Cardiac fibroblast (primary cell): ENCODE data around the gene GTPBP6.
"Not testable (repeated sequence)": the region's sequence is repeated elsewhere in the genome, so short reads cannot be mapped to it uniquely, and the experiment has no call there.

Experiments used
- DNase-seq, 2 donors: peaks; one replicate each; pipeline versions ENCODE4 v3.0.0 to v3.0.0-alpha.2; 2010; ENCODE audit warnings: low read depth in 2 of 2
- H3K4me3 ChIP-seq, 2 donors: replicated peaks in 1 of 2; 1 replicate in 1 of 2; 2 replicates in 1 of 2; pipeline ENCODE4 v1.5.1; 2011; ENCODE audit warnings: low read depth in 2 of 2, low read length in 2 of 2, mild to moderate bottlenecking in 2 of 2, moderate library complexity in 1 of 2
- TF ChIP-seq, protein P1 (sequence below): IDR thresholded peaks from one replicate; pipeline ENCODE4 v1.5.1; 2011; ENCODE audit warnings: low read depth, mild to moderate bottlenecking, low read length, inconsistent platforms

GTPBP6 gene

DNA sequence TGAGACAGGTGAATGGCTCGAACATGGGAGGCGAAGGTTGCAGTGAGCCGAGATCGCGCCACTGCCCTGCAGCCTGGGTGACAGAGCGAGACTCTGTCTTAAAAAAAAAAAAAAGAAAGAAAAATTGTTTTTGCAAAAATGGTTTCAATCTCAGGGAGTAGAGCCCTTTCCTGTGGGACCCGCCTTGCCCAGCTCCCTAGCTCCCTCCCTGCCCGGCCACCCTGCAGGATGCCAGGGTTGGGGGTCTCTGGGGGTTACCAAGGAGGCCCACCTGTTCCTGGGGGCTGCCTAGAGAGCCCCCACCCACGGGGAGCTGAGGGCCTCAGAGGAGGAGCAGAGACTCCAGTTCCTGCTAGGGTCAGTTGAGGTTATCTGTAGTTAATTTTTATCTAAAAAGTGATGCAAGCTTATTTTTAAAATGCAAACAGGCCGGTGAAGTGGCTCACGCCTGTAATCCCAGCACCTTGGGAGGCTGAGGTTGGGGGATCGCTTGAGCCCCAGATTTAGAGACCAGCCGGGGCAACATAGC lies 56.2 kb downstream of the GTPBP6 start:
- no peak overlapping the region for H3K4me3 ChIP-seq
- TF ChIP-seq, protein P1, sequence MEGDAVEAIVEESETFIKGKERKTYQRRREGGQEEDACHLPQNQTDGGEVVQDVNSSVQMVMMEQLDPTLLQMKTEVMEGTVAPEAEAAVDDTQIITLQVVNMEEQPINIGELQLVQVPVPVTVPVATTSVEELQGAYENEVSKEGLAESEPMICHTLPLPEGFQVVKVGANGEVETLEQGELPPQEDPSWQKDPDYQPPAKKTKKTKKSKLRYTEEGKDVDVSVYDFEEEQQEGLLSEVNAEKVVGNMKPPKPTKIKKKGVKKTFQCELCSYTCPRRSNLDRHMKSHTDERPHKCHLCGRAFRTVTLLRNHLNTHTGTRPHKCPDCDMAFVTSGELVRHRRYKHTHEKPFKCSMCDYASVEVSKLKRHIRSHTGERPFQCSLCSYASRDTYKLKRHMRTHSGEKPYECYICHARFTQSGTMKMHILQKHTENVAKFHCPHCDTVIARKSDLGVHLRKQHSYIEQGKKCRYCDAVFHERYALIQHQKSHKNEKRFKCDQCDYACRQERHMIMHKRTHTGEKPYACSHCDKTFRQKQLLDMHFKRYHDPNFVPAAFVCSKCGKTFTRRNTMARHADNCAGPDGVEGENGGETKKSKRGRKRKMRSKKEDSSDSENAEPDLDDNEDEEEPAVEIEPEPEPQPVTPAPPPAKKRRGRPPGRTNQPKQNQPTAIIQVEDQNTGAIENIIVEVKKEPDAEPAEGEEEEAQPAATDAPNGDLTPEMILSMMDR = no peak
- DNase-seq = no peak

DNA sequence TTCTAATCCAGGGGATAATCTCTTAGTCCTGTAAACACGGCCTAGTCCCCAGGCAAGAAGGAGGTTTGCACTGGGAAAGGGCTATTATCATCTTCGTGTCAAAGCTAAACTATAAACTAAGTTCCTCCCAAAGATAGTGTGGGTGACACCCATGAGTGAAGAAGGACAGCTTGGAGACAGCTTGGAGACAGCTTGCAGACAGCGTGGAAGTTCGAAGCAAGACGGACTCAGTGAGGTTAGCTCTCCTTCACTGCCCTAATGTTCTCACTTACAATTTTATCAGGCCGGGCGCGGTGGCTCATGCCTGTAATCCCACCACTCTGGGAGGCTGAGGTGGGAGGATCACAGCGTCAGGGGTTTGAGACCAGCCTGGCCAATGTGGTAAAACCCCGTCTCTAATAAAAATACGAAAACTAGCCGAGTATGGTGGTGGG lies 56.7 kb downstream of the GTPBP6 start:
- H3K4me3 ChIP-seq = no peak overlapping the region
- DNase-seq = peak in 1 of 2 donors; percentile 26
- TF ChIP-seq, protein P1 = no peak

DNA sequence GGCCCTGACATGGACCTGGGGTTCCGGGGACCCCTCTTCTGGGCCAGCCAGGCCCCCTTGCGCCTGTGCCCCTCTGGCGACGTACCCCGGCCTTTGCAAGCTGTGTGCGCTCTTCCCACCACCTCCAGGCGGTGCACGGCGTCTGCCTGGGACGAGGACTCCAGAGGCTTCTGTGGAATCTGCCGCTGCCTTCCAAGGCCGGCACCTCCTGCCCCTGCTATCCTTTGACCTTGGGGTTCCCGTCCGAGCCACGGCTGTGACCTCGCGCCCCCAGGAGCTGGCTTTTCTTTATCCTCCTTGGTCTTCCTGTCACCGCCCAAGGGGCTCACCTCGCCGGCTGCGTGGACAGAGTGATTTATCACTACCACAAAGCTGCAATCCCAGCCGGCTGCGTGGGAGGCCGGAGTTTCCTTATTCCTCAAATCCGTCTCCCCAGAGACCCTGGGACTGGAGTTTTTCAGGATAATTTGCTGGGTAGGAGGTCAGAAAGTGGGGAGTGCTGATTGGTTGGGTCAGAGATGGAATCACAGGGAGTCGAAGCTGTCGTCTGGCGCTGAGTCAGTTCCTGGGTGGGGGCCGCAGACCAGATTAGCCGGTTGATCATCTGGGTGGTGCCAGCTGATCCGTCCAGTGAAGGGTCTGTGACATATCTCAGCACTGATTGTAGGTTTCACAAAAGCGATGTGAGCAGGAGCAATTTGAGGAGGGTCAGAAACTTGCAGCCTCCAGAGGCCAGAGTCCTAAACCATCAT lies 57.3 kb downstream of the GTPBP6 start:
- DNase-seq = peak; percentile 52 to 71
- TF ChIP-seq, protein P1 = peak; percentile 24

DNA sequence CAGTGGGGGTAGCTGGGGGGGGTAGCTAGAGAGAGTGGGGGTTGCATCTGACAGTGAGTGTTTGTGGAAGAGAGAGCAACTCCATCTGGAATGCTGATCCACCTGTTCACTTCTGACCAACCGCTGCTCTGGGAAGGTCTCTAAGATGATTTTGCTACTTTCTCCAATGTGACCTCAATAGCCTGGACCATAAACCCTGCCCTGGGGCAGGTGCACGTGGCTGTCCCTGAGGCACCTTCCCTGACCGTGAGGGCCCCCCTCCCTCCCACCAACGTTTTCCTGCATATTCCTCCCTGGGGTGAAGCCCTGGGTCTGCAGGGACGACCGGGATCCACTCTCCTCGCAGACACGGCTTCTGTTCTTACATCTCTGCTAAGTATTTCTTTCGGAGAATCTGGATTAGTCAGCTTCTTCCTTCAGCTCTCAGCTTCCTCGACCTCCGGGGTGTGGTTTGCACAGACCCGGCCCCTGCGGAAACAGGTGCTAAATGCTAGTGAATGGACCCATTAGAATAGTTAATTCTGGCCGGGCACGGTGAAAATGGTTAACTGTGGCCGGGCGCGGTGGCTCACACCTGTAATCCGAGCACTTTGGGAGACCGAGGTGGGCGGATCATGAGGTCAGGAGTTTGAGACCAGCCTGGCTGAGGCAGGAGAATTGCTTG lies 58.8 kb downstream of the GTPBP6 start:
- TF ChIP-seq, protein P1 = no peak
- no peak overlapping the region for H3K4me3 ChIP-seq
- no peak for DNase-seq

More for the DNA sequence above, 57.3 kb downstream of the GTPBP6 start:
- no peak overlapping the region for H3K4me3 ChIP-seq

DNA sequence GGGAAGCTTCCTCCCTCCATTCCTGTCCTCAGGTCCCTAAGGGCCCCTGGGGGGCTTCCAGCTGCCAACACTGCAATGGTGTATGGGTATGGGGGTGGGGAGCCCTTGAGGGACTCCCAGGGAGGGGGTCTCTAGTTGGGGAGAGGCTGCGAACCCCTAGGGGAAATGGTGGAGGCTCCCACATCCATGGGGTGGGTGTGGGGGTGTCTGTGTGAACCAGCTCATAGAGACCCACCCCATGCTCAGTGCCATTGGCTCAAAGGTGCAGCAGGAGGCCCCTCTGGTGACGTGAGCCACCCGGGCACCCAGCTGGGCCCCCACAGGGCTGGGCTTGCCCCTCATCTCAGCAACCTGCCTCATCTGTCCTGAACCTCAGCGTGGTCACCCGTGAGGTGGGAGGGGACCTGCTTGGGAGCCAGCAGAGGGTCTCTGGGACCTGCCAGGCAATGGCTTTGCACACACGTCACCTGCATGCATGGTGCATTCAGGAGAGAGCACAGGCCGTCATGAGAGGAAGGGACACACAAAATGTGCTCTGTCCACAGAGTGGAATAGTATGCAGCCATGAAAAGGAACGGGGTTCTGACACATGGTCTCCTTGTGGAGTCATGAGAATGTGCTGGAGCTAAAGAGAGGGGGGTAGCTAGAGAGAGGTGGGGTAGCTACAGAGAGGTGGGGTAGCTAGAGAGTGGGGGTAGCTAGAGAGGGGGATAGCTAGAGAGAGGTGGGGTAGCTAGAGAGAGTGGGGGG lies 60.1 kb downstream of the GTPBP6 start:
- DNase-seq = no peak
- TF ChIP-seq, protein P1 = no peak
- no peak overlapping the region for H3K4me3 ChIP-seq

DNA sequence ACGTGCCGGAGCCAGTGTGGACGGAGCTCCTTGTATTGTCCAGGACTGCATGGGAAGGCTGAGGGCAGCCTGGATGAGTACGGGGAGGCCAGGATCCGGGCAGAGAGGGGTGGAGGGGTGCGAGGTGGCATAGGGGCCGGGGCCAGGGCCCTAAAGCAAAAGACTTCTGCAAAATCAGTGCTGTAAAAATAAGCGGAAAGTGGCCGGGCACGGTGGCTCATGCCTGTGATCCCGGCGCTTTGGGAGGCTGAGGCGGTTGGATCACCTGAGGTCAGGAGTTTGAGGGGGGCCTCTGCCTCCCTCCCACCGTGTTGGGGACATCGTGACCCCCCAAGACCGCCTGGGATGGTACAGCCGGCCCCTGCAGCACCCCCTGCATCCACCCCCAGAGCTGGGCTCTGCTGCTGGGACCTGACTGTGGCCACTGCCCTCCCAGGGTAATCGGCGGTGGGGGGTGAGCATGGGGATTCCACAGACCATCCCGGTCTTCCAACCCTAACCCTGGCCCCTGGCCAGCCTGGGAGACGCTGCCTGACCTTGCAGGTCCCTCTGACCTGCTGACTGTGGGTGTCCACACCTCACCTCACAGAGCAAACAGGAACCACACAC lies 60.8 kb downstream of the GTPBP6 start:
- TF ChIP-seq, protein P1 = no peak
- no peak for DNase-seq
- H3K4me3 ChIP-seq = no peak overlapping the region

DNA sequence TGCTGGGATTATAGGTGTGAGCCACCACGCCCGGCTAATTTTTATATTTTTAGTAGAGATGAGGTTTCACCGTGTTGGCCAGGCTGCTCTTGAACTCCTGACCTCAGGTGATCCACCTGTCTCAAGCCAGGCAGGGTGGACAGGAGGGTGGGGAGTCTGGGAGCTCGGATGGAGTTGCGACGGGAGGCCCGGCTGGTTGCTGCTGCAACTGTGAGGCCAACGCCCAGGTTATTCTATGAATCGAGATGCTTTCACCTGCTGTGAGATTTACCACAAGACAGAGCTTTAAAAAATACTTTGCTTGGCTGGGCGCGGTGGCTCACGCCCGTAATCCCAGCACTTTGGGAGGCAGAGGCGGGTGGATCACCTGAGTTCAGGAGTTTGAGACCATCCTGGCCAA lies 61.5 kb downstream of the GTPBP6 start:
- not testable (repeated sequence) for DNase-seq, H3K4me3 ChIP-seq
